Psoas muscle (tissue), 8 donors: Measurements from ENCODE around the gene ALDH1A2. TPM values are rescaled to one million over a fixed set of nuclear protein-coding genes. Genes with fewer than 3 reads are reported as not detected.
A peak's percentile ranks its signal among the peaks of the same experiment; 100 is the strongest.

Source experiments
- ATAC-seq, 4 donors: fragments of 200-7000 bp; cut with Tn5 transposase; one replicate each; pipeline ENCODE4 v1.9.1; 2020; ENCODE audit warnings: moderate library complexity in 3 of 4, mild to moderate bottlenecking in 2 of 4
- DNase-seq, 2 donors: peaks; one replicate each; pipeline ENCODE4 v3.0.0-alpha.2; 2020
- H3K27ac ChIP-seq: fragments of 200-600 bp; one replicate; pipeline ENCODE4 v1.8.0; 2022
- H3K27me3 ChIP-seq, 3 donors: fragments of 200-600 bp in 1 of 3; one replicate each; pipeline versions ENCODE4 v1.6.1 to v1.8.0; 2013 to 2022; ENCODE audit warnings: low read length in 2 of 3, mild to moderate bottlenecking in 2 of 3, moderate library complexity in 1 of 3; ENCODE audit not compliant: insufficient read depth in 3 of 3
- H3K36me3 ChIP-seq, 2 donors: fragments of 200-600 bp in 1 of 2; one replicate each; pipeline versions ENCODE4 v1.6.1 to v1.8.0; 2013 to 2022; ENCODE audit warnings: low read depth in 1 of 2, mild to moderate bottlenecking in 1 of 2, moderate library complexity in 1 of 2; ENCODE audit not compliant: insufficient read depth in 1 of 2
- H3K4me1 ChIP-seq: fragments of 200-600 bp; one replicate; pipeline ENCODE4 v1.8.0; 2022
- H3K4me3 ChIP-seq: fragments of 200-600 bp; one replicate; pipeline ENCODE4 v1.8.0; 2022; ENCODE audit warnings: mild to moderate bottlenecking
- H3K9me3 ChIP-seq: fragments of 200-600 bp; one replicate; pipeline ENCODE4 v1.8.0; 2022
- WGBS, 3 donors: extraction: QIAGEN DNeasy Blood & Tissue Kit; methylation state at CpG; one replicate each; pipeline versions ENCODE4 v1.1.6 to v1.1.7; 2013; 5-methylcytosine and 5-hydroxymethylcytosine counted together
- intact Hi-C, 2 donors: fragments of 100-400 bp; cut with DNase I; formaldehyde crosslinking; loops; one replicate each; pipeline versions ENCODE4 v1.11.0 to v1.14.2; 2022
- polyA plus RNA-seq, 3 donors: library from polyadenylated mRNA; stranded (reverse); fragments of 200-250 nt; gene quantifications; one replicate each; pipeline ENCODE4 v1.2.3, GENCODE V29; 2013
- total RNA-seq, 4 donors: library from RNA; stranded (reverse); fragmentation: NEBNext Ultra II Directional in 2 of 4; extraction: Animal tissue kit (Norgen Biotek cat#: 25700) in 2 of 4; gene quantifications; one replicate each; pipeline versions ENCODE4 v1.2.1 to v1.2.4, GENCODE V29; 2021 to 2023
- TF ChIP-seq, protein P1 (sequence below): fragments of 200-600 bp; IDR thresholded peaks from one replicate; pipeline ENCODE4 v1.8.0; 2022; ENCODE audit warnings: antibody characterized with exemption
- donor health status: healthy with polysubstance abuse.
- donor health status: DM: no; HTN: no; CAD: no; lungs with moderate emphysema.
- donor health status: Bipolar disorder and iron deficiency.
- donor health status: healthy.
- donor health status: DM: yes; HTN: yes; CAD: no.
- donor health status: DM: no; HTN: no; CAD: no.
- donor health status: DM: no; HTN: no; CAD: no.
- donor health status: DM: yes; HTN: yes; CAD: no.

Gene ALDH1A2
- total and polyA plus RNA-seq, 7 donors: 0.74 to 4.7 (median 2.5) TPM

DNA sequence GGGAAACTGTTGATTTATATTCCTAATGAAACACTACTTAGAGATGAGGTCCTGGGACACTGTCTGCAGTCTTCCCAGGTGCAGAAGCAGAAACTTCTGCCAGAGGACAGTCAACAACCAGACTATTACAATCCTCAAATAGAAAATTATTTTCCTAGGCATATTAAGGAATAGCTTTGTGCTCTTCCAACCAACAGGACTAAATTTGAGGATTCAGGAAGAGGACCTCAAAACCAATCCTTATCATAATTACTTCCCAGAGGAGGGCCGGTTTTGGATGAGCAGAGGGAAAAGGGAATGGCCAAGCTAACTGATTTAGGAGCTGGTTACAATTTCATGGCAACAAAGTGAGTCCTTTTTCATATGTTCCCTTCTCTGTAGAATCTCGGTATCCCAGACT lies 21.0 kb downstream of the ALDH1A2 start:
- H3K4me1 ChIP-seq: no peaks in the 10 kb centered on the region
- H3K9me3 ChIP-seq: no peaks in the 10 kb centered on the region
- H3K4me3 ChIP-seq: no peak overlapping the region
- TF ChIP-seq, protein P1, sequence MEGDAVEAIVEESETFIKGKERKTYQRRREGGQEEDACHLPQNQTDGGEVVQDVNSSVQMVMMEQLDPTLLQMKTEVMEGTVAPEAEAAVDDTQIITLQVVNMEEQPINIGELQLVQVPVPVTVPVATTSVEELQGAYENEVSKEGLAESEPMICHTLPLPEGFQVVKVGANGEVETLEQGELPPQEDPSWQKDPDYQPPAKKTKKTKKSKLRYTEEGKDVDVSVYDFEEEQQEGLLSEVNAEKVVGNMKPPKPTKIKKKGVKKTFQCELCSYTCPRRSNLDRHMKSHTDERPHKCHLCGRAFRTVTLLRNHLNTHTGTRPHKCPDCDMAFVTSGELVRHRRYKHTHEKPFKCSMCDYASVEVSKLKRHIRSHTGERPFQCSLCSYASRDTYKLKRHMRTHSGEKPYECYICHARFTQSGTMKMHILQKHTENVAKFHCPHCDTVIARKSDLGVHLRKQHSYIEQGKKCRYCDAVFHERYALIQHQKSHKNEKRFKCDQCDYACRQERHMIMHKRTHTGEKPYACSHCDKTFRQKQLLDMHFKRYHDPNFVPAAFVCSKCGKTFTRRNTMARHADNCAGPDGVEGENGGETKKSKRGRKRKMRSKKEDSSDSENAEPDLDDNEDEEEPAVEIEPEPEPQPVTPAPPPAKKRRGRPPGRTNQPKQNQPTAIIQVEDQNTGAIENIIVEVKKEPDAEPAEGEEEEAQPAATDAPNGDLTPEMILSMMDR: no peak
- WGBS, 3 donors: 62 to 85% (median 75%) methylated on average over 2 of the region's 2 CpGs
- no peak overlapping the region for H3K27ac ChIP-seq
- ATAC-seq (no peak), DNase-seq (no peak)
- no peaks in the 10 kb centered on the region for H3K36me3 ChIP-seq
- intact Hi-C loops: loop anchor here in 1 of 2 donors (5.0 kb wide), 1 partner anchor 138 kb away; no protein-coding TSS in a partner anchor
- peaks cover 0 to 10% (median 2%) of the 10 kb centered on the region in 3 donors for H3K27me3 ChIP-seq

DNA sequence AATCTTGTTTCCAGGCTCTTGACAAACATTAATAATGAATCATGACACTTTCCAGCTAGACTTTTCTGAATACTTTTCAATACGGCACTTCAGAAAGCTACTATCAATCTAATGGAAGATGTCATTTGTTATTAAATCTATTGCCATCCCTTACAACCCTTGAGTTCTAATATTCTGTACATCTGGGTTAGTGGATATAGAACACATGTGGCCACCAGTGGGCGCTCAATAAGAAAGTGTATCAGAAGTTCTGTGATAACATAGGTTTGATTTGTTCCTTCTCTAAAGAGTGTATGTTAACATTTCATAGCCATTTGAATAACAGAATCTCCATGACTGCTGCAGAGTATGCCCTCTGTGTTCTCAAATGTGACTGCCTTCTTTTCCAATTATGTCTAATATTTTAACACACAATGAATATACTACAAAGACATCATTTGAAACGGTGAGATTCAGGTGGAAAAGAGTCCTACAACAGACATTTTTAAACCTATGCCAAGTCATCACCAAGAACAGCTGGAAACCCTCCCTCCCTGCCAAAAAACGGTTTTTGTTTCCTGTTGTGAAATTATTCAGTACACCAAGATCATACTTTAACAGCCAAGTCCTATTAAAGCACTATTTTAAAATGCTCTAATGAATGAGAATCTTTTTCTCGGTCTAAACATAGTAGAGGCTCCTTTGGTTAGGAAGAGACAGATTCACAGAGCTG lies 22.2 kb downstream of the ALDH1A2 start:
- TF ChIP-seq, protein P1: peak; percentile 60
- ATAC-seq (peak in 1 of 4 donors; percentile 29), DNase-seq (peak; percentile 21 to 52)
- intact Hi-C loops: loop anchor here in 1 of 2 donors (5.0 kb wide), 1 partner anchor 139 kb away; no protein-coding TSS in a partner anchor
- Histone ChIP-seq H3K36me3 (no peaks in the 10 kb centered on the region), H3K27me3 (peaks cover 0 to 6% (median 2%) of the 10 kb centered on the region in 3 donors), H3K4me3 (no peak overlapping the region), H3K4me1 (no peaks in the 10 kb centered on the region), H3K9me3 (no peaks in the 10 kb centered on the region), H3K27ac (no peak overlapping the region)
- 27 to 34% (median 29%) methylated on average over 5 of the region's 5 CpGs for WGBS, 3 donors

DNA sequence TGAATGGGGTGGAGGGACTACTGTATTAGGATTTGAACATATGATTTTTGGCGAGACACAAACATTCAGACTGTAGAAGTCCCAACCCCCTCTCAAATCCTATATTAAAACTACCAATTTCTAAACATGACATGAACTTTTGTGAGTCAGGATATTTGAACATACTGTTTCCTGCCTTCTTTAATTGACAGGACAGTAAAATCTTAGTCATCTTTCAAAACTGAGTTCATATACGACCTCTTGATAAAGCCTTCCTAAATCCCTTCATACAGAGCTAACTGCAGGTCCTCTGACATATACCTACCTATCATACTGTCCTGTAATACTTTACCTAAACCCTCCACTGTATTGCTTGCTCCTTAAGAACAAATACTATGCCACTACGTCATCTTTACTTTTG lies 23.5 kb downstream of the ALDH1A2 start:
- Histone ChIP-seq H3K27ac (no peak overlapping the region), H3K4me3 (no peak overlapping the region)
- WGBS, 3 donors: 55 to 69% (median 69%) methylated on average over 3 of the region's 3 CpGs

DNA sequence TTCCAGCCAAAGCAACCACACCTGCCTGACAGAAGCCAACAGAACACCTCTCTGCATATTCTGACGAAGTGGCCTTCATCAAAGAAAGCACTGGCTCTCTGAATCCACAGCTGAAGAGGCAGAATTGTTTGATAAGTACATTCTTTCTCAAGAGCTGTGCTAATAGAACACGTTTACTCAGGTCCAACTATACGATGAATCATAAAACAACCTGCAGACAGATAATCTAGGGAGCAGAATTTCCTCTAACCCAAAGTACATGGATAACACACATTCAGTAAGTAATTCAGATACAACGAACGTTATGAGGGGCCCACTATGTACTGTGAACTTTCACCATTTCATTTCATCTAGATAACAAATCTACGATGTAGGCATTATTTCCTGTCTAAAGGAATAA lies 25.4 kb downstream of the ALDH1A2 start:
- Histone ChIP-seq H3K27me3 (peaks cover 0 to 6% (median 2%) of the 10 kb centered on the region in 3 donors), H3K4me1 (no peaks in the 10 kb centered on the region), H3K9me3 (no peaks in the 10 kb centered on the region), H3K36me3 (no peaks in the 10 kb centered on the region), H3K27ac (no peak overlapping the region), H3K4me3 (no peak overlapping the region)
- ATAC-seq (no peak), DNase-seq (no peak)
- TF ChIP-seq, protein P1: no peak
- 72 to 86% (median 86%) methylated on average over 6 of the region's 6 CpGs for WGBS, 3 donors
- intact Hi-C loops: loop anchor here in 1 of 2 donors (5.0 kb wide), 1 partner anchor 142 kb away; no protein-coding TSS in a partner anchor

More for the DNA sequence above, 23.5 kb downstream of the ALDH1A2 start:
- ATAC-seq: no peak
- DNase-seq: no peak
- TF ChIP-seq, protein P1: no peak
- H3K27me3 ChIP-seq: peaks cover 0 to 6% (median 2%) of the 10 kb centered on the region in 3 donors
- intact Hi-C loops: loop anchor here in 1 of 2 donors (5.0 kb wide), 1 partner anchor 140 kb away; no protein-coding TSS in a partner anchor
- no peaks in the 10 kb centered on the region for H3K9me3 ChIP-seq
- no peaks in the 10 kb centered on the region for H3K4me1 ChIP-seq
- no peaks in the 10 kb centered on the region for H3K36me3 ChIP-seq
